Measurements from ENCODE around the gene POMC.

DNA sequence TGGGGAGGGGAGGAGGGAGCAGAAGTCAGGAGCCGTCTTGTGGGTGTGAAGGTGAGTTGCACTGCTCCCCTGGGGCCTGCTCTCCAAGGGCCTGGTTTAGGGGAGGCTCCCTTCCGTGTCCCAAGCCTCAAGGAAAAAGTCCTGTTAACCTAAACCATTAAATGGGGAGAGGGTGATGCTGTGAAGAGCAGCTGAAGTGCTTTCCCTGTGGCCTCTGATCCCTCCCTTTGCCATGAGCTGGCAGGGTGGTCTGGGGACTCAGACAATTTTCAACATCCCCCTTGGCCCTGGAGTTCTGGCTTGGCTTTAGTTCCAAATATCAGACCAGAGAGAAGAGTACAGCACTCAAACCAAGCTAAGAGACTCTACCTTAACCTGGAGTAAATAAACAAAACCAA lies 692 bp upstream of the POMC start:
- TF ChIP-seq, protein P1, sequence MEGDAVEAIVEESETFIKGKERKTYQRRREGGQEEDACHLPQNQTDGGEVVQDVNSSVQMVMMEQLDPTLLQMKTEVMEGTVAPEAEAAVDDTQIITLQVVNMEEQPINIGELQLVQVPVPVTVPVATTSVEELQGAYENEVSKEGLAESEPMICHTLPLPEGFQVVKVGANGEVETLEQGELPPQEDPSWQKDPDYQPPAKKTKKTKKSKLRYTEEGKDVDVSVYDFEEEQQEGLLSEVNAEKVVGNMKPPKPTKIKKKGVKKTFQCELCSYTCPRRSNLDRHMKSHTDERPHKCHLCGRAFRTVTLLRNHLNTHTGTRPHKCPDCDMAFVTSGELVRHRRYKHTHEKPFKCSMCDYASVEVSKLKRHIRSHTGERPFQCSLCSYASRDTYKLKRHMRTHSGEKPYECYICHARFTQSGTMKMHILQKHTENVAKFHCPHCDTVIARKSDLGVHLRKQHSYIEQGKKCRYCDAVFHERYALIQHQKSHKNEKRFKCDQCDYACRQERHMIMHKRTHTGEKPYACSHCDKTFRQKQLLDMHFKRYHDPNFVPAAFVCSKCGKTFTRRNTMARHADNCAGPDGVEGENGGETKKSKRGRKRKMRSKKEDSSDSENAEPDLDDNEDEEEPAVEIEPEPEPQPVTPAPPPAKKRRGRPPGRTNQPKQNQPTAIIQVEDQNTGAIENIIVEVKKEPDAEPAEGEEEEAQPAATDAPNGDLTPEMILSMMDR (IDR thresholded peaks at IDR 0.05) = no peak
- no peak for TF ChIP-seq POLR2A (IDR thresholded peaks at IDR 0.05)
